Frontal cortex (tissue), 4 donors: ENCODE measurements around the gene NME4. TPM values are rescaled to one million over a fixed set of nuclear protein-coding genes. Genes with fewer than 3 reads are reported as not detected.
"Not testable (repeated sequence)": the region's sequence is repeated elsewhere in the genome, so short reads cannot be mapped to it uniquely, and the experiment has no call there.

Source experiments
- DNase-seq, 2 donors: peaks; one replicate each; pipeline ENCODE4 v3.0.0; 2012; ENCODE audit warnings: low spot score in 2 of 2
- FAIRE-seq: peaks from 2 replicates; lab custom pipeline; 2012; peaks lifted over from hg19 to GRCh38; lab: Jason Lieb, UNC
- small RNA-seq: library from RNA; depleted of rRNA; stranded (forward); fragments of <200 nt; gene quantifications from one replicate; pipeline ENCODE3, GENCODE V24; 2014
- total RNA-seq: library from RNA; depleted of rRNA; stranded (reverse); fragments of >200 nt; gene quantifications from one replicate; pipeline ENCODE4 v1.2.3, GENCODE V29; 2014
- donor health status: control.
- donor health status: control.
- donor health status: control.

Gene NME4
- total RNA-seq, 1 donor from 2014 or later = 12.6 TPM

GRCh38 chr16:422179-422578 is 25.2 kb downstream of the NME4 start:
- FAIRE-seq, DNase-seq: not testable (repeated sequence)

- DNase-seq = peak in 1 of 2 donors; percentile 63
- FAIRE-seq = no peak
These were observed 27.1 kb downstream of the NME4 start for GRCh38 chr16:424033-424622.

DNA sequence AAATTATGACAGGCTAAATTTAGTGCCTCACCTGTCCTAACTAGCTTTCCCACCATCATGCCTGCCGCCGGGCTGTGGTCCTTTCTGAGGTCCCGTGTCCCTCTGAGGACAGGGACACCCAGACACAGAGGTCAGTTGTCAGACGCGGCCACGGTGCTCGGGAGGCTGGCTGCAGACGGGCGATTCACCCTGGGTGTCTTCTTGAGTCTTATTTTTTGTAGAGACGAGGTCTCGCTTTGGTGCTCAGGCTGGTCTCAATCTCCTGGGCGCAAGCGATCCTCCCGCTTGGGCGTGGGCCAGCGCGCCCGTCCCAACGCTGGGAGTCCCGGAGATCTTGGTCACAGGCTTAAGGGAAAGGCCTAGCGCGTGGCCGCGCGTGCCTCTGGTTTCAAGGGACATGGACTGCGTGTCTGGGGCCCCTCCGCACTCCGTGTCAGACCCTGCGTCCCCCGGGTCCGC is 27.7 kb downstream of the NME4 start:
- DNase-seq = no peak
- no peak for FAIRE-seq

DNA sequence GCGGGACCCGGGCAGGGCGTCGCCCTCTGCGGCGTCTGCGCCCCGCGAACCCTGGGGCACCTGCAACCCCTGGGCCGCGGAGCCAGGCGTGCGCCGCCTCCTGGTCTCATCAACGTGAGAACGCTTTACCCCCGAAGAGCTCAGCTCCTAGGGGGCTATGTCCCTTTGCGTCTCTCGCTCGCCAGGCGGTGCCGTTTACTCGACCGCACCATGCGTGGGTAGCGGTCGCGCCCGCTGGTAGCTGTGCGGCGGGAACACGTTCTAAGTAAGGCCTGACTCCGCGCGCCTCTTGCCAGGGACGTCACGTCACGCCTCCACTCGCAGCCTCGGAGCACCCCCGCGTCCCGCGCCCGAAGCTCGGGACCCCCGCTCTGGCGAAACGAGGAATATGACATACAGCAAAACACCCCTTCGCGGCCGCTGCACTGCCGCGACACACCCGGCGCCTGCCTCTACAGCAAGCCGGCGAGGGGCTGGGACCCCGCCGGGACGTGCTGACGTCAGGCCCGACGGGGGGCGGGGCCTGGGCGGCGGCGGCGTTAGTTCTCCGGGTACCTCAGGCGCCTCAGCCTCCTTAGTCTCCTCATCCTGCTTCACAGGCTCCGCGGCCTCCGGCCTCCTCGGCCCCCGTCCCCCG is 28.2 kb downstream of the NME4 start, which contains the start of gene RAB11FIP3:
RAB11FIP3 (plus strand) TSS at position 568 of the 637 bp plus-strand sequence. CDS start 358 bp downstream, outside the sequence.
- FAIRE-seq (no peak), DNase-seq (peak; percentile 90 to 95)

DNA sequence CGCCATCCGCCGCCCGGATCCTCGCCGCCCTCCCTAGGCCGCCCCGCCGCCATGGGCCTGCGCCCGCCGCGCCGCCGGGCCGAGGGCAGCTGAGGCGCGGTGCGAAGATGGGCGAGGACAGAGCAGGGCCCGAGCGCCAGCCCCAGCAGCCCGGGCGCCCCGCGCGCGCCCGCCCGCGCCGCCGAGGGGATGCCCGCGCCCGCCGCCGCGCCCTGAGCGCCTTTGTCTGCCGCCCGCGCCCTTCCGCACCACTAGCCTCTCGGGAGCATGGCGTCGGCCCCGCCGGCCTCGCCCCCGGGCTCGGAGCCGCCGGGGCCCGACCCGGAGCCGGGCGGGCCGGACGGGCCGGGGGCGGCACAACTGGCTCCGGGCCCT is 28.7 kb downstream of the NME4 start:
- no peak for FAIRE-seq
- DNase-seq = no peak

GRCh38 chr16:426115-426905 is 29.3 kb downstream of the NME4 start:
- DNase-seq = no peak
- no peak for FAIRE-seq

DNA sequence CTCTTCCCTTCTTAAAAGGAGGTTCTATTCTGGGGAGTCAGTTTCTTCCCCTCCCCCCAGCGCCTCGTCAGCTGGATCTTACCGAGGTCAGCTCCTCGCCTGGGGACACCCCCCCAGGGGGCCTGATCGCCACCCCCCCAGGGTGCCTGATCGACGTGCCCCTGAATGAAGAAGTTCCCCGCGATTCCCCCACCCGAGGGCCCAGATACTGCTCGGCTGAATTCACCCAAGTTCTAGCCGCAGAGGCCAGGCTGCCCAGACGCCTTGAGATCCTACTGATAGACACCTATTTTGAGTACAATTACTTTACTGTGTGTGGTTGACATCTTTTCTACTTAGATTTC is 29.9 kb downstream of the NME4 start:
- DNase-seq (no peak), FAIRE-seq (no peak)

DNA sequence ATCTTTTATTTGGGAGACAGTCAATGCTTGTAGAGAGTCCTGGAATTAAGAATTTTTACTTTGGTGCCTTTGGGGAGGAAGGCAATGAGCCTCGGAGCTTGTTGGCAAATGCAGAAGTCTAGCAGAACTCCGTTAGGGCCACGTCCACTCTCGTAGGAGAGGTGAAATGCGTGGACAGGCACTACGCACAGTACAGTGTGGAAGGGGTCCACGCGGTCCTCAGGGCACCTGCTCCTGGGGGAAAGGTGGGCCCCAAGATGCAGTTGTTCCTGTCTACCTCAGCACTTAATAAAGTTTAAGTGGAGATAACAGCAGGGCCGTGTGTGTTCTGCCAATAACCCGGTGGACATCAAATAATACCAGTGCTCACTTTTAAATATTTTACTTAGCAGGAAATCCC is 30.3 kb downstream of the NME4 start:
- no peak for DNase-seq

DNA sequence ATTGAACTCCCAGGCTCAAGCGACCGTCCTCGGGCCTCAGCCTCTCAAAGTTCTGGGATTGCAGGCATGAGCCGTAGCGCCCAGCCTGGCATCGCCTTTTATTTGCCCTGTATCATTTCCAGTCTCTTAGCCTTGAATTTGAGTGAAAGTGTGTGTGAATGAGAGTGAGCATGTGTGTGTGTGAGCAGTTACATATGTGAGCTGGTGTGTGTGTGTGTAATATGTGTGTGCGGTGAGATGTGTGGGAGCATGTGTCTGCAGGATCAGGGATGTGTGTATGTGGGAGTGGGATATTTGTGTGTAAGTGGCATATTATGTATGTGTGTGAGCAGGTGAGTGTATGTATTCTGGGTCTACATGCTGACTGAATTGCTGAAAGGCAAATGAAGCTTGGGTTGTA is 33.9 kb downstream of the NME4 start:
- DNase-seq (no peak), FAIRE-seq (no peak)

More for the DNA sequence above, 30.3 kb downstream of the NME4 start:
- no peak for FAIRE-seq

- no peak for FAIRE-seq
- no peak for DNase-seq
These were observed 43.6 kb downstream of the NME4 start for GRCh38 chr16:440627-441026.

DNA sequence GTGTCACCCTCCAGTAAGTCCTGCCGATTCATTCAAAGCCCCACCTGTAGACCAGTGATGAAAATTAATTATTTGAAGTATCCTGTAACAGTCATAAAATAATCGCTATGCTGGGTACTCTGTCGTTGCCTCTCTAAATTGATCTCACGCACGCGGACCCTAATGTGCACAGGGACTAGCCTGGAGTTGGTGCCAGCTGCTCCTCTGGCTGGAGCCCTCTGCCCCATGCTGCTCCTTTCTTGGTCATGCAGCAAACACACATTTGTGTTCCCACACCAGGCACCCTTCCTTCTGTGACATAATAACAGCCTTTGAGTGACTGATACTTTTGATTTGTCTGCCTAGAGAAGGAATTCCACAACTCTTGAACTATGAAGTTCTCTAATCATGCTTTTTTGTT is 44.4 kb downstream of the NME4 start:
- DNase-seq (no peak), FAIRE-seq (no peak)

GRCh38 chr16:442976-443375 is 46.0 kb downstream of the NME4 start:
- FAIRE-seq = no peak
- no peak for DNase-seq

DNA sequence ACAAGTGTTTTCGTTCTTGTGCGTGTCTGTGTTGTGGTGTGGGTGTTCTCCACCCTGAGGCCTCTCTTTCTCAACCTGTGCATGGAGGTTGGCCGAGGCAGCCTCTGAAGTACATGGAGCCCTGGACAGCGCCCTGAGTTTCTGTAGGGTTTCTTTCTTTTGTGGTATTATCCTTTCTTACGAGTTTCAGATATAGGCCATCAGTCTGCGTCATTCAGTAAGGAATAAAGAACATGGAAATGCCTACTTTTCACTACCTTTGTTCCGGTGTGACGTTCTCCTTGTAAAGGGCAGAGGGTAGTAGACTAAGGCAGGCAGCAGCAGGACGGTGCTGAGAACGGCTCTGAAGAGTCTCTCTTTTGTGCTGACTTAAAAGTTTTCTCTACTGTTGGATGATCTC is 47.0 kb downstream of the NME4 start:
- FAIRE-seq (no peak), DNase-seq (no peak)

DNA sequence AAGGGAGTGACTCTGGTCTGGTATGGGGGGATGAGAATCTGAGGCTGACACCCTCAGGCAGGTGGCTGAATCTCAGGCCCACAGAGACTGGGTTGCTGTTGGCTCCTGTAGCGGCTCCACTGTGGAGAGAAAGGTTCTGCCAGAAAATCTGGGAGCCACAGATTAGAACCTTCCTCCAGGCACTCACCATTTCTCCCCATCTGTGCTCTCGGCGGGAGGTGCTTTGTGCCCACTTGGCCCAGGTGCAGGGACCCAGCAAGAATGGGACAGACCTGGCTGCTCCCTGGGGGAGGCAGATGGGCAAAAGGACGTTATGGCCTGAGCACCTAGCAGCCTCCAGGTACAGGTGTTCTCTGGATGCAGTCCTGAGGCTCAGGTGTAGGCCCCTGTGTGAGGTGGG is 48.6 kb downstream of the NME4 start:
- FAIRE-seq (no peak), DNase-seq (no peak)

Small RNA genes within 50 kb of the gene (small RNA-seq; reads per million reads assigned to genes)
- gene RF00019 = not detected

Other genes with a start within 250 kb of the NME4 start
- gene HBZ, start 244.6 kb upstream of the NME4 start, total RNA-seq = not detected
- 29.3 TPM for gene HBM, start 231.2 kb upstream of the NME4 start, total RNA-seq
- 823 TPM for gene HBA2, start 224.3 kb upstream of the NME4 start, total RNA-seq
- gene HBA1, start 220.5 kb upstream of the NME4 start, total RNA-seq = 371 TPM
- 6.9 TPM for gene HBQ1, start 216.7 kb upstream of the NME4 start, total RNA-seq
- gene LUC7L, start 167.8 kb upstream of the NME4 start, total RNA-seq = 75.0 TPM
- 17.1 TPM for gene FAM234A, start 162.4 kb upstream of the NME4 start, total RNA-seq
- 6.5 TPM for gene RGS11, start 121.3 kb upstream of the NME4 start, total RNA-seq
- 51.4 TPM for gene ARHGDIG, start 116.6 kb upstream of the NME4 start, total RNA-seq
- 11.4 TPM for gene PDIA2, start 114.0 kb upstream of the NME4 start, total RNA-seq
- 24.5 TPM for gene AXIN1, start 44.5 kb upstream of the NME4 start, total RNA-seq
- gene MRPL28, start 26.7 kb upstream of the NME4 start, total RNA-seq = 44.8 TPM
- gene PGAP6, start 15.2 kb upstream of the NME4 start, total RNA-seq = 18.8 TPM
- gene DECR2, start 4.7 kb downstream of the NME4 start, total RNA-seq = 7.7 TPM
- gene RAB11FIP3, start 28.4 kb downstream of the NME4 start, total RNA-seq = 26.5 TPM
- 7.3 TPM for gene CAPN15, start 130.5 kb downstream of the NME4 start, total RNA-seq
- gene PRR35, start 163.2 kb downstream of the NME4 start, total RNA-seq = not detected
- 0.41 TPM for gene NHLRC4, start 169.8 kb downstream of the NME4 start, total RNA-seq
- gene PIGQ, start 172.8 kb downstream of the NME4 start, total RNA-seq = 16.7 TPM
- 25.3 TPM for gene RAB40C, start 192.9 kb downstream of the NME4 start, total RNA-seq
- 0.41 TPM for gene WFIKKN1, start 233.8 kb downstream of the NME4 start, total RNA-seq
- gene METTL26, start 239.1 kb downstream of the NME4 start, total RNA-seq = 31.8 TPM
- 9.8 TPM for gene MCRIP2, start 244.6 kb downstream of the NME4 start, total RNA-seq